ENCODE data around the gene DRAP1. TPM values are rescaled to one million over a fixed set of nuclear protein-coding genes. Genes with fewer than 3 reads are reported as not detected.

DRAP1 gene
- total RNA-seq, 1 donor from 2014 or later: 59.2 TPM

DNA sequence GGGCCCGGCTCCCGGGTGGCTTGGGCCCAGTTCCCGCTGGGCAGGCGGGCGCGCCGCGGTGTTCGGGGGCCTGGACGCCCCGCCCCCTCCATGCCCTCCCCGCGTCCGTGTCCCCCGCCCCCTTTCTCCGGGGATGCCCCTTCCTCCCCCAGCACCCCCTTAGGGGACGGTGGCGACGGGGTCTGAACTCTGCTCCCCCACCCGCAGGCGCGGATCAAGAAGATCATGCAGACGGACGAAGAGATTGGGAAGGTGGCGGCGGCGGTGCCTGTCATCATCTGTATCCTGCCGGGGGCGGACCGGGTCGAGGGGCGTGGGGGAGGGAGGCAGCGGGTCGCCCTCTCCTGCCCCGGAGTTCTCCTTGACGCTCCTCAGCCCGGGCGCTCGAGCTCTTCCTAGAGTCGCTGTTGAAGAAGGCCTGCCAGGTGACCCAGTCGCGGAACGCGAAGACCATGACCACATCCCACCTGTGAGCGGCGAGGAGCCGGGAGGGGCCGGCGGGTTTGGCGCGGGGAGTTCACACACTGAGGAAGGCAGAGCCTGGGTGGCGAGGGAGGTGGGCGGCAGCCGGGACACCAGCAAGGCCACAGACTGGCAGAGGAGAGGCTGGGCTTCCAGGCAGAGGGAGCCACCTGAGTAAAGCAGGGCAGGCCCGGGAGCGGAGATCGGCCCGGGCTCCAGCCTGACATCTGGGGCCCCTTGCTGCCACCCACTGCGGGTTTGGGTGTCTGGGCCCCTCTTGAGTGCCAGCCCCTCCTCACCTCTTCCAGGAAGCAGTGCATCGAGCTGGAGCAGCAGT lies 546 bp downstream of the DRAP1 start:
- H3K4me3 ChIP-seq: peak overlapping the region; percentile 72 to 92
- DNase-seq (ENCODE audit: extremely low spot score in 2 of 2): no peak
- H3K36me3 ChIP-seq: peaks cover 0 to 19% of the 10 kb centered on the region in 2 donors
- H3K27me3 ChIP-seq: no peaks in the 10 kb centered on the region
- H3K27ac ChIP-seq: peak overlapping the region; percentile 88
- H3K9me3 ChIP-seq: no peaks in the 10 kb centered on the region
- peaks cover 54% of the 10 kb centered on the region for H3K4me1 ChIP-seq
- no peak for TF ChIP-seq POLR2A (IDR thresholded peaks at IDR 0.05)
- TF ChIP-seq CTCF (IDR thresholded peaks at IDR 0.05): no peak
- intact Hi-C loops (cut with DNase I): loop anchor here (2.0 to 5.0 kb wide), 3 partner anchors 29 to 43 kb away; partner anchors contain the start of genes CCDC85B and SART1

DNA sequence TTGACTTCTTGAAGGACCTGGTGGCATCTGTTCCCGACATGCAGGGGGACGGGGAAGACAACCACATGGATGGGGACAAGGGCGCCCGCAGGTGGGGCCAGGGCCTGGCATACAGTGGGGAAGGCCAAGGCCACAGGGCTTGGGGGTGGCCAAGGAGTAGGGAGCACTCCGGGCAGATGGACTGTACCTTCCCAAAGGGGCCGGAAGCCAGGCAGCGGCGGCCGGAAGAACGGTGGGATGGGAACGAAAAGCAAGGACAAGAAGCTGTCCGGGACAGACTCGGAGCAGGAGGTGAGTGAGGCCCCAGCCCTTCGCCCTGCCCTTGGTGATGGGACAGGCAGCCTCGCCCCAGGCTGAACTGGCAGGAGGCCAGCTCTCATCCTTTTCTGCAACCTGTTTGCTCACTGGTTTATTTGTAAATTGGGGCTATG lies 1.2 kb downstream of the DRAP1 start:
- H3K27ac ChIP-seq: peak overlapping the region; percentile 88
- peaks cover 0 to 19% of the 10 kb centered on the region in 2 donors for H3K36me3 ChIP-seq
- DNase-seq (ENCODE audit: extremely low spot score in 2 of 2): no peak
- TF ChIP-seq CTCF (IDR thresholded peaks at IDR 0.05) (no peak), POLR2AphosphoS5 (IDR thresholded peaks at IDR 0.05; ENCODE audit: insufficient read depth in 1 of 2, low read depth in 1 of 2) (no peak), POLR2A (IDR thresholded peaks at IDR 0.05) (no peak)
- peaks cover 48% of the 10 kb centered on the region for H3K4me1 ChIP-seq
- H3K9me3 ChIP-seq: no peaks in the 10 kb centered on the region
- H3K4me3 ChIP-seq: peak overlapping the region; percentile 72 to 92
- no peaks in the 10 kb centered on the region for H3K27me3 ChIP-seq
- intact Hi-C loops (cut with DNase I): loop anchor here (5.0 kb wide), 1 partner anchor 42 kb away; the partner anchor contains the start of gene SART1

- peak overlapping the region in 1 of 2 donors; percentile 72 for H3K4me3 ChIP-seq
- no peak overlapping the region for H3K27ac ChIP-seq
- DNase-seq (ENCODE audit: extremely low spot score in 2 of 2): no peak
- intact Hi-C loops (cut with DNase I): loop anchor here (5.0 kb wide), 1 partner anchor 41 kb away; the partner anchor contains the start of gene SART1
- peaks cover 0 to 19% of the 10 kb centered on the region in 2 donors for H3K36me3 ChIP-seq
- H3K27me3 ChIP-seq: no peaks in the 10 kb centered on the region
- peaks cover 41% of the 10 kb centered on the region for H3K4me1 ChIP-seq
- TF ChIP-seq POLR2AphosphoS5 (IDR thresholded peaks at IDR 0.05; ENCODE audit: insufficient read depth in 1 of 2, low read depth in 1 of 2): no peak
- TF ChIP-seq CTCF (IDR thresholded peaks at IDR 0.05): no peak
- TF ChIP-seq POLR2A (IDR thresholded peaks at IDR 0.05): no peak
- no peaks in the 10 kb centered on the region for H3K9me3 ChIP-seq
Observed at GRCh38 chr11:65921033-65921555, 1.9 kb downstream of the DRAP1 start.

DNA sequence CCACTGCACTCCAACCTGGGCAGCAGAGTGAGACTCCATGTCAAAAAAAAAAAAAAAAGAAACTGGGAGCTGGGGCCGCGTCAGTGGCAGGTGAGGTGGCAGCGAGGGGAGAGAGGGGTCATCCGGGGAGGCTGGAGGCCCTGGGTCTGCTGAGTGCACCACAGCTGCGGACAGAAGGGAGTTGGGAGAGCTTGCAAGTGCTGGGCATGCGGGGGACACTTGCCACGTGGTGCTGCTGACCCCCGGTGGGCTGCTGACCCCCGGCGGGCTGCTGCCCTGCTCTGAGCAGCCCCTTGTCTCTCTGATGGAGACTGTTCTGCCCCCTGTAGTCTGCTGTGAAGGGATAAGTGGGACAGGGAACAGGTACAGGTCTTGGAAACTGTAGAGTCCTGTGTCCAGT lies 2.6 kb downstream of the DRAP1 start:
- no peak overlapping the region for H3K27ac ChIP-seq
- H3K36me3 ChIP-seq: peaks cover 0 to 19% of the 10 kb centered on the region in 2 donors
- H3K4me3 ChIP-seq: no peak overlapping the region
- H3K9me3 ChIP-seq: no peaks in the 10 kb centered on the region
- H3K4me1 ChIP-seq: peaks cover 33% of the 10 kb centered on the region
- no peak for TF ChIP-seq POLR2AphosphoS5 (IDR thresholded peaks at IDR 0.05; ENCODE audit: insufficient read depth in 1 of 2, low read depth in 1 of 2)
- no peak for TF ChIP-seq CTCF (IDR thresholded peaks at IDR 0.05)
- TF ChIP-seq POLR2A (IDR thresholded peaks at IDR 0.05): no peak
- DNase-seq (ENCODE audit: extremely low spot score in 2 of 2): no peak
- intact Hi-C loops (cut with DNase I): loop anchor here (5.0 kb wide), 1 partner anchor 40 kb away; the partner anchor contains the start of gene SART1
- H3K27me3 ChIP-seq: no peaks in the 10 kb centered on the region
